HG02678 (cell line): Measurements from ENCODE around the gene GPR162.

Source experiments
- ATAC-seq: cut with Tn5 transposase; IDR thresholded peaks from one replicate; pipeline ENCODE4 v1.9.1; 2021; ENCODE audit warnings: mild to moderate bottlenecking, moderate library complexity; ENCODE audit not compliant: unreplicated experiment

Gene GPR162

GRCh38 chr12:6821591-6822425 lies at the start of gene GPR162:
Gene GPR162, plus strand, starts transcription at chr12:6821821. Its CDS starts 2,078 bp downstream, at chr12:6823899.
- ATAC-seq: no peak

- no peak for ATAC-seq
These were observed 49.3 kb upstream of the GPR162 start, which contains the start of gene LAG3 for GRCh38 chr12:6772331-6772695. Gene LAG3, plus strand, starts transcription at chr12:6772520. Its CDS starts 333 bp downstream, at chr12:6772853.

- no peak for ATAC-seq
These were observed 48.7 kb upstream of the GPR162 start for GRCh38 chr12:6772726-6773589.

DNA sequence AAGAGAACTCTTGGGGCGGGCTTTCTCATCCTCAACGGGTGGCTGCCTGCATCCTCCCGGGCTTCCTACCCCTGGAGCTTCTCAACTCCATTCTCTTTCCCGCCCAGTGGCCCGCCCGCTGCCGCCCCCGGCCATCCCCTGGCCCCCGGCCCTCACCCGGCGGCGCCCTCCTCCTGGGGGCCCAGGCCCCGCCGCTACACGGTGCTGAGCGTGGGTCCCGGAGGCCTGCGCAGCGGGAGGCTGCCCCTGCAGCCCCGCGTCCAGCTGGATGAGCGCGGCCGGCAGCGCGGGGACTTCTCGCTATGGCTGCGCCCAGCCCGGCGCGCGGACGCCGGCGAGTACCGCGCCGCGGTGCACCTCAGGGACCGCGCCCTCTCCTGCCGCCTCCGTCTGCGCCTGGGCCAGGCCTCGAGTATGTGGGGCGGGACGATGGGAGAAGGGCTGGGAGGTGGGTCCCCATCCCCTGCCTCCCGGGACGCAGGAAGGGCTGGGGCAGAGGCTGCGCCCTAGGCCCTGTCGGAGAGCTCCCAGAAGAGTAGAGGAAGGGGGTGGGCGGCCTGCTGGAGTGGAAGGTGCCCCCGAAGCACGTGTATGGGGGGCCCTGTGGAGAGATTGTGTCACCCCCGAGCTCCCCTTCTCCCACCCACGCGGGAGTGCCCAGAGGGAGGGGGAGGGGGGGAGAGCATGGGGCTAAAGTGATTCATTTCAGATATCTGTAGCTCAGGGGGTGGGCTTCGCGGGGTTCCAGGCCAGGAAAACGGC lies 47.9 kb upstream of the GPR162 start:
- ATAC-seq: no peak

- ATAC-seq: no peak
These were observed 47.0 kb upstream of the GPR162 start for GRCh38 chr12:6774499-6775062.

DNA sequence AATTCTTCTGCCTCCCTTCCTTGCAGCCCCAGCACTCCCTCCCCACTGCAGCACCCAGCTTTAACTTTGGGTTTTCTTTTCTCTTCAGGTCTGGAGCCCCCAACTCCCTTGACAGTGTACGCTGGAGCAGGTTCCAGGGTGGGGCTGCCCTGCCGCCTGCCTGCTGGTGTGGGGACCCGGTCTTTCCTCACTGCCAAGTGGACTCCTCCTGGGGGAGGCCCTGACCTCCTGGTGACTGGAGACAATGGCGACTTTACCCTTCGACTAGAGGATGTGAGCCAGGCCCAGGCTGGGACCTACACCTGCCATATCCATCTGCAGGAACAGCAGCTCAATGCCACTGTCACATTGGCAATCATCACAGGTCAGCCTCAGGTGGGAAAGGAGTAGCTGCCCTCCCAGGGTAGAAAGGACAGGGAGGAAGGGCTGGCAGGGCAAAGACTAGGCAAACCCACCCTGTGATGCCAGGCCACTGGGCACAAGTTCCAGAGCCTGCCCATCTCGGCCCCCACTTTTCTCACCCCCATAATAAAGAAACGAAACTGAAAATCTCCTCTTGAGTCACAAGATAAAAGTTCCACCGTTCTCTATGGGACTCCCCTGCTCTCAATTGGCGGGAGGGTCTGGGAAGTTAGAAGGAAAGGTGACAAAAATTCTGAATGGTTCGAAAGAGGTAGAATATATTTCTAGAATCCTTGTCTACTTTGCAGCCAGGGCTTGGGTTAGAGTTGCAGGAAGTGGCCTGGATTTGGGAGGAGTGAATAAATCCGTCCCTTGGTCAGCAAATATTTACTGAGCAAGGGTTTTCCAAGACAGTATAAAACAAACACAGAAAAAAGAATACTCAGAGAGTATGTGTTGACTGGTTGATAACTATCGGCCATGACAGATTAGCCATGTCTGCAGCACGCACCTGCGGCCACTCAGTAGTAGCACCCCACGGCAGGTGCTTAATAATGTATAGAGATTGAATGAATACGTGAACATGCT lies 46.1 kb upstream of the GPR162 start:
- ATAC-seq: no peak

DNA sequence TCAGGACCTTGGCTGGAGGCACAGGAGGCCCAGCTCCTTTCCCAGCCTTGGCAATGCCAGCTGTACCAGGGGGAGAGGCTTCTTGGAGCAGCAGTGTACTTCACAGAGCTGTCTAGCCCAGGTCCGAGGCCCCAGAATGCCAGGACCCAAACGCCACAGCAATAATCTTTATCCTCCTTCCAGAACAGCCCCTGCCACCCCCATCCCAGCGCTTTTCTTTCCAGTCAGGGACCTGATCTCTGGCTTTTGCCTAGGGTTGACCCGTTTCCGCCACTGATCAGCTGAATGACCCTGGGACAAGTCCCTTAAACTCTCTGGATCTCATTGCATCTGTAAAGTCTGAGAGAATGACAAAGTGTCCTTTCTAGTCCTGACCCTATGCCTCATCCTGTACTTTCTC lies 44.2 kb upstream of the GPR162 start:
- no peak for ATAC-seq

DNA sequence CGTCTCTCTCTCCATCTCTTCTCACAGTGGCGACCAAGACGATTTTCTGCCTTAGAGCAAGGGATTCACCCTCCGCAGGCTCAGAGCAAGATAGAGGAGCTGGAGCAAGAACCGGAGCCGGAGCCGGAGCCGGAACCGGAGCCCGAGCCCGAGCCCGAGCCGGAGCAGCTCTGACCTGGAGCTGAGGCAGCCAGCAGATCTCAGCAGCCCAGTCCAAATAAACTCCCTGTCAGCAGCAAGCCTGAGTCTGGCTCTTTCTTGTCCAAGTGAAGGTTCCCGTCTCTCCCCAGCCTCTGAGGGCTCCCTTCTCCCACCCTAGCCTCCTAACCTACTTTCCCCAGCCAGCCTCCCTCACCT lies 43.4 kb upstream of the GPR162 start:
- ATAC-seq: no peak

DNA sequence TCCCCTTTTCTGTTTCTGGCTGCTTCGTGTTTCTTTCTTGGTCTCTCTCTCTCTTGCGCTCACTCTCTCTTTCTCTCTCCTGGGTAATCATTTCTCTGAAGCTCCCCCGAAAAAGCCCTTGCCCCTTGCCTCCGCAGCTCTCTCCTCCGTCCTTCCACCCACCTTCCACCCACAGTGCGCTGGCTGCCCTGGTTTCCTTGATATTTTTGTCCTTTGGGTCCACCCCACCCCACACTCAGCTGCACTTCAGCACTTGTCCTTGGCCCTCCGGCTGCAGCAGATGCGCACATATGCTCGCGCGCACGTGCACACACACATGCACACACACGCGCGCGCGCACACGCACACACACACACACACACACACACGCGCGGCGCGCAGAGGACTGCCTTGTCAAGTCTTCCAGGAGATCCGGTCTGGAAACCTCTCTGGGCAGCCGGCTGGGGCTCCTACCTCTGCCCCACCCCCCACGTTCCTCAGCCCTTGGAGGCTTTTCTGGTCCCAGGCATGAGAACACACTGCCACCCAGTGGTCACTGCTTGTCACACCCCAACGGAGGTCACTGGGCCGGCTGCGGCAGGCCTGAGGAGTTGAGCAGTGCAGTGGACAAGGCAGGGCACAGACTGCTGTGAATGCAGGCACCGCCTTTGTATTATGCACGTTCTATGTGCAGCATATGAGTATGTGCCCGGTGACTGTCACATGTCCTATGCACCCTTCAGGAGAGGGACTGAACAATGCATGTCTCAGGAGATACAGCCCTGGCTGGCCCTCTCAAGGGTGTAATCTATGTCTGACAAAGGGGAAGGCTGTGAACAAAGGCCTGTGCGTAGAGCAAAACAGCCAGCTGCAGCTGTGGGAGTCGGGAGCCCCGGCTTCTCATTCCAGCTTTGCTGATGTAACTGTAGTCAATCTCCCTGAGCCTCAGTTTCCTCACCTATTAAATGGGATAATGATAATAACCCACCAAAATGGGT lies 42.8 kb upstream of the GPR162 start:
- peak; percentile 83 for ATAC-seq

- no peak for ATAC-seq
These were observed 41.8 kb upstream of the GPR162 start for GRCh38 chr12:6779708-6780432.

DNA sequence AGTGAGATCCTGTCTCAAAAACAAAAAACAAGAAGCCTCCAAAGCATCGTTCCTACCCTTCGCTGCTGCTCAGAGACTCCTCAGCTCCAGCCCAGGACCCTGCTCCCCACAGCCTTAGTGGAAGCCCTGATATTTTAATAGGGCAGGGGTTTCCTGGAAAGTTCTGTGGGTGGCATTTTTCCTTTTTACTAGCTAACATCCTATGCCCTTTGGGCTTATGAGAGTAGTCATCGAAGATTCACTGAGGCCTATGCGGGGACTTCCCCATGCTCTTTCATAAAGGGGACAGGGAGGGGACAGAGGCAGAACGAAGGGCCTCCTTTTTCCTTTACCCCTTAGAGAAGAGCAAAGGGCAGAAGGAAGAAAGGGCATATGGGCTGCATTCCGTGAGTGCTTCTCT lies 41.0 kb upstream of the GPR162 start:
- ATAC-seq: no peak

DNA sequence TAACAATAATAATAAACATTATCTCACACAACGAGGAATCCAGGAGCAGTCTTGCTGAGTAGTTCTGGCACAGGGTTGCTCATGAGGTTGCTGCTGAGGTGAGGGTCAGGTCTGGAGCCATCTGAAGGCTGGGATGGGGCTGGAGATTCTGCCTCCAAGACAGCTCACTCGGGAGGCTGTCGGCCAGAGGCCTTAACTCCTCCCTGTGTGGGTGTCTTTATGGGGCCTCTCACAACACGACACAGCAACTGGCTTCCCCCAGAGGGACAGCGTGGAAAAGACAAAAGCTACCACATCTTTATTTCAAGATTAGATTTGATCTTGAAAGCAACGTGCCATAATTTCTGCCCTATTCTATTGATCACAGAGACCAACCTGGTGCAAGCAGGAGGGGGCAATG lies 39.5 kb upstream of the GPR162 start:
- ATAC-seq: no peak

DNA sequence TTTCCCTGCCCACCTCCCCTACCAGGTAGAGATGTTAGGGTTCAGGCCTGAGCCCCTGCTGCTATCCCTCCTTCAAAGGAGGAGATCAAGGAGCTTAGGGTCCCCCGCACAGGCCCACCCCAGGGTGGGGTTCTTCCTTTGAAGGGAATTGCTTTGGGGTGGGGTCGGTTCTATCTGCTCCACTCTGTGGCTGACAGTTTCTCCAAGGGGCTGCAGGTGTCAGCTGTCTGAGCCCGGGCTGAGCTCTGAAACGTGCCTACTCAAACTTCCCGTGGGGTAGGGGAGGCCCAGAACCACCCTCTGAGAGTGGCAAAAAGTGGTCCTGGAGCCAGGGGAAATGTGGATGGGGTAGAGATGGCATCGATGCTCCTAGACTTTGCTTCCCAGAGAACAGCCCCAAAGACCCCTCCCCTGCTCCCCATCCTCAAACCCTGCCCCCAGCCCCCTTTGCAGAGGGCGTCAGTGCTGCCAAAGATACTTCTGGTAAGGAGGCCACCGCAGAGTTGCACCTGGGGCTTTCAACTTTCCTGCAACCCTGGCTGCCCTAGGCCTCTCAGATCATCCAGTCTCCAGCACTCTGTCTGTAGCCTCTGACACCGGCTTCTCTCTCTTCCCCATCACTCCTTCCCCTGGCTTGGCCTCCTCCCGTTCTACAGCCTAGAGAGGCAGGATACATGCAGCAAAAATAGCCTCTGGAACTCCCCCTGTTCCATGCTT lies 38.6 kb upstream of the GPR162 start:
- no peak for ATAC-seq

- no peak for ATAC-seq
These were observed 37.8 kb upstream of the GPR162 start for GRCh38 chr12:6783828-6784227.

DNA sequence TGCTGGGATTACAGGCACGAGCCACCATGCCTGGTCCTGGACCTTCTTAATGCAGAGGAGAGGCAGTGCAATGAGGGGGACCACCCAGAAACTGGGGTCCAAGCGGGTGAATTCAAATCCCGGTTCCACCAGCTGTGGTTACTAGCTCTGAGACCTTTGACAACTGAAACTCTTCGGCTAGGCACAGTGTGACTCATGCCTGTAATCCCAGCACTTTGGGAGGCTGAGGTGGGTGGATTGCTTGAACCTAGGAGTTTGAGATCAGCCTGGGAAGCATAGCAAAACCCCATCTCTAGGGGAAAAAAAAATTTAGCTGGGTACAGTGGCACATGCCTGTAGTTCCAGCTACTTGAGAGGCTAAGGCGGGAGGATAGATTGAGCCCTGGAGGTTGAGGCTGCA lies 37.3 kb upstream of the GPR162 start:
- no peak for ATAC-seq

- ATAC-seq: no peak
These were observed 36.9 kb upstream of the GPR162 start for GRCh38 chr12:6784761-6785160.

GRCh38 chr12:6786416-6787094 lies 35.1 kb upstream of the GPR162 start:
- ATAC-seq: no peak
